HTR-8/SVneo (cell line): ENCODE data around the gene M6PR.
"Not testable (repeated sequence)": the region's sequence is repeated elsewhere in the genome, so short reads cannot be mapped to it uniquely, and the experiment has no call there.

Source experiments
- DNase-seq: peaks from one replicate; pipeline ENCODE4 v3.0.0; 2011; ENCODE audit warnings: low spot score, mixed read lengths; ENCODE audit not compliant: insufficient read length
- FAIRE-seq: peaks from 2 replicates; lab custom pipeline; 2011; peaks lifted over from hg19 to GRCh38; lab: Jason Lieb, UNC

The M6PR gene

DNA sequence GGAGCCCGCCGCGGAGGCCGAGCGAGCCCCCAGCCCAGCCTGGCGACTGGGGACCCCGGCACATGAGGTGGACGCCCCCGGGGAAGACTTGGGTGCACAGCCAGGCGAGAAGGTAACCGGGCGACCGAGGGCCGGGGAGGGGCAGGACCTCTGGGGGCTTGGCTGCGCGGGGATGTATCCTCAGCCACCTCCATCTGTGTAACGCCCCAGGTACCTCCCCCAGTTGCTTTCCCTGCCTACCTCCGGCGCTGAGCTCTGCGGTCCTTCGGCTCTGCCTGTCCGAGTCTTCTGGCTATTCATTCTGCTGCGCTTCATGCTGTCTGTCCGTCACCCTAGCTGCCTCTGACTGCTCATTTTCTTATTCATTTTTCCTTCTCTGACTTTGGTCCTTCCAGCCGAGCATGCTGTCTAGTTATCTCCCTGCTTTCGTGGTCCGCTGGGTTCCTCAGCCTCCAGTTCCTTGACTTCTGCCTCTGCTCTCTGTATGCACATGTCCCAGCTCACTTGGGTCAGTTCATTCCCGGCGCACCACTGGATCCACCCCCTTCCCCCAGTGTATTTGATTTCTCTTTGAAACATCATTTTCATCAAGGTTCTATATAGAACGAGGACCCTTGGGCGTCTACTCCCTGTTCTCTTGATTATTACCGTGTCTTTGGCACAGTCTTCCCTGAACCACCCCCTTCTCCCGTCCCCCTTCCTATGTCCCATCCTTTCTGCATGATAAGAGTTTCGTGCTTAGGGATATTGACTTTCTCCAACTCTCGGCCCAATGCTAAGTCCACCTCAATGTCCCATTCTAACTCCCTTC is 34.5 kb downstream of the M6PR start:
- peak; percentile 70 for DNase-seq
- no peak for FAIRE-seq

DNA sequence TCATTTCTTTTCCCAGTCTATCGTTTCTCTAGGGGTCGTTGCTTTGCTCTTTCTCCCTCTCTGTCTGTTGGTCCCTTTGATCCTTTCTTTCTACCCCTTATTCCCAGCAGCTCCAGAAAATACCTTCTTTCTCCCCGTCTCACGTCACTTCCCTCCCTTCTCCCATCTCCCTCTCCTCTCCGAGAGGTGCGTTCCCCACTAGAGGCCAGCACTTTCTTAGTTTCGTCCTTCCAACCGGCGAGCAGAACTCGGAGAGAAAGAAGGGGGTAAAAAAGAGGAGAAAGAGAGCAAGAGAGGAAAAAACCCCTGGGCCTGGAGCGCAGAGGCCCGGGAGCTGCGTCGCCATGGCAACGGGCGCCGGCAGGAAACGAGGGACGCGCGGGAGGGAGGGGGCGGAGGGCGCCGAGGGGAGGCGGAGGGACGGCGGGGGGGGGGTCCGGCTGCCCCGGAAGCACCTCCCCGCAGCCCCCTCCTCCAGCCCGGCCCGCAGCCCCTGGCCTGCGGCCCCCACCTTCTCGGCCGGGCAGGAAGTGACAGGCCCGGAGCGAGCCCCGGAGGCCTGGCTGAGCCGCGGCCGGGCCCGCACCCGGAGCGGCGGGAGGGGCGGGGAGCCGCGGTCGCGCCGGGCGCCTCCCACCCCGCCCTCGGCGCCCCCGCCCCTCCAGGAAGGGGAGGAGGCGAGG is 35.3 kb downstream of the M6PR start, which contains the start of gene PHC1:
Gene PHC1, plus strand, starts transcription at position 477 of the 683 bp plus-strand sequence. CDS start 3,169 bp downstream, outside the sequence.
- peak; percentile 66 for DNase-seq

GRCh38 chr12:8913702-8914032 is 35.8 kb downstream of the M6PR start:
- no peak for DNase-seq
- no peak for FAIRE-seq

More for the DNA sequence above, 35.3 kb downstream of the M6PR start, which contains the start of gene PHC1:
- peak; percentile 69 for FAIRE-seq

DNA sequence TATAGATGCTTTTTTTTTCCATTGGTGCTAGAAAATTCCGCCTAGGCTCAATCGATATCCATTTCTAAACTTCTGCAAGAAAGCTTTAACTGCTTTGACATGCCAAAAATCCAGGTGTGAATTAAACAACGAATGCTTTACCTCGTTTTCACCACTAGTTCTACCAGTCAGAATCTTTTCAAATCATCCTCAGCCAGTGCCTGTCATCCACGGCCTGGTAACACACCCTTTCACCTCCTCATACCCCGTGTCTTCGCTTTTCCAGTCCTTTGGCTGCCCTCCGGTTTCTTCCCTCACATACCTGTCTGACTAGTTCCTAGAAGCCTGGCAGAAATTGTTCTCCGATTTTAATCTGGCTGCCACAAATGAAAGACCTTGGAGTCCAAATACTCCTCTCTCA is 36.5 kb downstream of the M6PR start:
- FAIRE-seq: no peak
- no peak for DNase-seq

GRCh38 chr12:8911606-8912268 is 37.7 kb downstream of the M6PR start:
- no peak for DNase-seq
- FAIRE-seq: no peak

DNA sequence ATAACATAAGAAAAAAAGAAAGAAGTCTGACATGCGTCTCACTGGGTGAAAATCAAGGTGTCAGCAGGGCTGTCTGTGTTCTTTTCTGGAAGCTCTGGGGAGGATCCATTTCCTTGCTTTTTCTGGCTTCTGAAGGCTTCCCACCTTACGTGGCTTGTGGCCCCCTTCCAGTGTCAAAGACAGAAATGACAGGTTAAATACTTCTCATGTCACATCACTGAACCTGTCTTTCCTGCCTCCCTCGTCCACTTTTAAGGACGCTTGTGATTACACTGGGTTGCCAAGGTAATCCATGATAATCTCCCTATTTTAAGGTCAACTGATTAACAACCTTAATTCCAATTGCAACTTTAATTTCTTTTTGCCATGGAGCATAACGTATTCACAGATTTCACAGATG is 39.7 kb downstream of the M6PR start:
- FAIRE-seq (no peak), DNase-seq (no peak)

DNA sequence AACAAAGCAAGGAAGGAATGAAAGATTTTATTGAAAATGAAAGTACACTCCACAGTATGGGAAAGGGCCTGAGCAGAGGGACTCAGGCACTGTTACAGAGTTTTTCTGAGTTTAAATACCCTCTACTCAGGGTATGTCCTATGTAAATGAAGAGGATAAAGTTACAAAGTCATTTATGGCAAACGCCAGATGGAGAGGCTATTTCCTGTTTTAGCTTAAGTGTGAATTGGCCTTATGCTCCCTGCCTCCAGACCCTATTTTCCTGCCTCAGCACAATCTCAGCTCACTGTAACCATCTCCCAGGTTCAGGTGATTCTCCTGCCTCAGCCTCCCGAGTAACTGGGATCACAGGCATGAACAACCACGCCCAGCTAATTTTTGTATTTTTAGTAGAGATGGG is 41.9 kb downstream of the M6PR start:
- no peak for DNase-seq
- no peak for FAIRE-seq

DNA sequence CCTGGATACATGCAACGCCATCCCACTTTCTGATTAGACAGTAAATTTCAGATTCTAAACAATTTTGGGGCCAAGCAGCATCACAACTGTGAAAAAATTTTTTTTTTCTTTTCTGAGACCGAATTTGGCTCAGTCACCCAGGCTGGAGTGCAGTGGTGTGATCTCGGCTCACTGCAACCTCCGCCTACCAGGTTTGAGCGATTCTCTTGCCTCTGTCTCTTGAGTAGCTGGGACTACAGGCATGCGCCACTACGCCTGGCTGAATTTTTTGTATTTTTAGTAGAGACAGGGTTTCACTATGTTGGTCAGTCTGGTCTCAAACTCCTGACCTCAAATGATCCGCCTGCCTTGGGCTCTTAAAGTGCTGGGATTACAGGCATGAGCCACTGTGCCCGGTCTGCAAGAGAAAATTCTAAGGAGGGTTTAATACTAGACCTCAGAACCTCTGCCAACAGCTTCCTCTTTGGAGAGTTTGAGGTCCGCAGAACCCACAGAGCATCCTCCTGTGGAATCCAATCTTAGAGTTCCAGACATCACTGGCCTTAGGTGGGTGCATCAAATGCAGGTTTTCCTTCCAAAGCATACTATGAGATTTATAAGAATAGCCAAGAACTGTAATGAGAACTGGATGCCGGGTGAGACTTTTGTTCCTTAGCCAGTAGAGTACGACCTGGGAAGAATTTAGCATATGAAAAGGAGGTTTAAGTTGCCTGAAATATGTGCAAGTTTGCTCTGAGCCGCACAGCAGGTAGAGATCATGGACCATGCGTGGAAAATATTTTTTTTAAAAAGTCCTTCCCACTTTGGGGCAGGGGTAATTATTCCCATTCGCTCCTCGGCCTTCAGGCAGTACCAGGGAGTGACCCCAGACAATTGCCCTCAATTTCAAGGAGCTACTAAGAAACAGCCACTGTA is 42.9 kb downstream of the M6PR start:
- DNase-seq: no peak
- no peak for FAIRE-seq

- DNase-seq: no peak
- FAIRE-seq: no peak
Observed at GRCh38 chr12:8905546-8905945, 43.9 kb downstream of the M6PR start.

- DNase-seq (no peak), FAIRE-seq (no peak)
Observed at GRCh38 chr12:8904665-8905064, 44.8 kb downstream of the M6PR start.

- FAIRE-seq: no peak
Observed at GRCh38 chr12:8903646-8904045, 45.8 kb downstream of the M6PR start.

GRCh38 chr12:8902703-8903102 is 46.7 kb downstream of the M6PR start:
- not testable (repeated sequence) for DNase-seq

More at GRCh38 chr12:8903646-8904045, 45.8 kb downstream of the M6PR start:
- no peak for DNase-seq

GRCh38 chr12:8899830-8900229 is 49.6 kb downstream of the M6PR start:
- DNase-seq (no peak), FAIRE-seq (no peak)

More at GRCh38 chr12:8902703-8903102, 46.7 kb downstream of the M6PR start:
- not testable (repeated sequence) for FAIRE-seq

DNA sequence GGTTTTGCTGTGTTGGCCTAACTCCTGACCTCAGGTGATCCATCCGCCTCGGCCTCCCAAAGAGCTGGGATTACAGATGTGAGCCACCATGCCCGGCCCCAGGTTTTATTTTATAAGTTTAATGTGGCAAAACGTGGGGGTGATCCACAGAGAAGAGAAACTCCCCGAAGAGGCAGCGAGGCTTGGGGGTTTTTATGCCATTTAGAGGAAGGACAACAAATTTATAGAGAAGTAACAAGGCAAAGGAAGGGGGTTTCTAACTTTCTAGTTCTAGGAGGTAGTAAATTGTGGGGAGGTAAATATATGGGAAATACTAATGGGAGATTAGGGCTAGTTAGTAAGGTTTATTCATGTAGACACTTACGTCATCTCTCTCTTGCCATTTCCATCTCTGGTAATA is 52.4 kb downstream of the M6PR start:
- FAIRE-seq (no peak), DNase-seq (no peak)

DNA sequence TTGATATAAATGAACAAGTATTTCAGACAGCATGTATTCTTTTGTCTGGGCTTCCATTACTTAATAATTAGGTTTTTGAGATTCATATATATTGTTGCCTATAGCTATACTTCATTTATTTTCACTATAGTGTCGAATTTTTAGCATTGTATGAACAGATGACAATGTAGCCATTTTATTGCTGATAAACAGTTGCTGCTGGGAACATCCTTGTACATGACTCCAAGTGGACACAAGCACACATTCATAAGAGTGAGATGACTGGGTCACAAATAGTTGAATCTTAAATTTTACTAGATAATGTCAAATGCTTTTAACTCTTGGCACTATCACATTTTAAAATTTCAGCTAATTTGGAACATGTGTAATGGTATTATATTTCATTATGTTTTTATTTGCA is 54.5 kb downstream of the M6PR start:
- FAIRE-seq (no peak), DNase-seq (no peak)

- DNase-seq: no peak
- no peak for FAIRE-seq
Observed at GRCh38 chr12:8894378-8894777, 55.1 kb downstream of the M6PR start.

DNA sequence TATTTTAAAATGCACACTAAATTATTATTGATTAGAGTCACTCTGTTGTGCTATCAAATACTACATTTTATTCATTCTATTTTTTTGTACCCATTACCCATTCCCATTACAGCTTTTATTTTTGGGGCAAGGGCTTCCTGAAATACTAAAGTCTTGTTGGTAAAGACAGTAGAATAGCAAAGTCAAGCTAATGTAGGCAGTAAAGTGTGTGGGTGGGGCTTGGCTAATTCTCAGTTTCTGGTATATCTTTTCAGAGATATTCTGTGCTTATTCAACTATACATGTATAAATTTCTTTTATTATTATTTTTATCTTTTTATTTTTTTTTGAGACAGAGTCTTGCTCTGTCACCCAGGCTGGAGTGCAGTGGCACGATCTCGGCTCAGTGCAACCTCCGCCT is 57.5 kb downstream of the M6PR start:
- DNase-seq (no peak), FAIRE-seq (no peak)
